Measurements from ENCODE around the gene NCBP3. TPM values are rescaled to one million over a fixed set of nuclear protein-coding genes. Genes with fewer than 3 reads are reported as not detected.

Gene NCBP3
- total and polyA plus RNA-seq, 9 of the 15 experiments (the other 6 are each of a cell fraction or from before 2014, with no cell fraction given), result 3.1 to 25.5 (median 20.5) TPM

DNA sequence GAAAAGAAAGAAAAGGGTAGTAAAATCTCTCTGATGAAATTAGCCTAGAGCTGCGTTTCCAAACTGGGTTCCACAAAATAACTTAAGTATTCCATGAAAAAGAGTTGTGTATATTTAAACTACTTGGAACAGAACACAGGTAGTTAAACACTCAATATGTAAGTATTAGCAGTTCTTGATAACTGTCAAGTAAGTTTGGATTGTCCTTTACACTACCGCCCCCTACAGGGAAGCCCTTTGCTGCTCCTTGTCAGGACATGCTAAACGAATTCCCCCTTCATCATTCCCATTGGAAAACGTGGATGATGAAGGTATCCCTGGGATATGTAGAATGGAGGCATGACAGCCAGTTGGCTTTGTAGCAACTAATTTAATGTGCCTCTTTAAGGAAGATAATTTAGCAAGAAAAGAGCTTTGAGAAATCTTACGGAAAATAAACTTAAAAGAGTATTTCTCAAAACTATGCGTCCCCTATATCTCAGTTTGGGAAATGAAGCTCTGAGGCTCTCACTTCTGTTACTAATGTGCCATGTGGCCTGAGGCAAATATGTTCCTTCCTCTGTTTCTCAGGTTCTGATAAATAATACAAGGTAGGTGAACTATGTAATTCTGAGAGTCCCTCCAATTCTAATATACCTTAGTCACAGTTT lies 18.8 kb downstream of the NCBP3 start:
- 47% methylated on average over 6 of the region's 6 CpGs for WGBS (ENCODE audit: insufficient coverage, low coverage, missing lambda C conversion rate)
- Histone ChIP-seq H3K36me3 (ENCODE audit: control insufficient read depth, insufficient read depth, low read length) (peaks cover 57% of the 10 kb centered on the region), H3K9me1 (ENCODE audit: control insufficient read depth, insufficient read depth, low read length) (no peaks in the 10 kb centered on the region), H3K27ac (ENCODE audit: extremely low read depth, low read depth, low read length) (no peak overlapping the region), H3K27me3 (ENCODE audit: control insufficient read depth in 2 of 2, insufficient read depth in 2 of 2, low read length in 2 of 2) (no peaks in the 10 kb centered on the region), H2AFZ (ENCODE audit: low read depth, low read length) (no peak overlapping the region), H3K4me3 (no peak overlapping the region), H4K20me1 (replicated peaks; ENCODE audit: control insufficient read depth, insufficient read depth, low read length) (no peaks in the 10 kb centered on the region), H3K4me2 (ENCODE audit: insufficient read depth, low read length) (no peak overlapping the region), H3K4me1 (replicated peaks in 1 of 2; ENCODE audit: control insufficient read depth in 2 of 2, insufficient read depth in 2 of 2, low read length in 2 of 2) (no peaks in the 10 kb centered on the region), H3K9me3 (replicated peaks; ENCODE audit: control insufficient read depth, insufficient read depth, low read depth, low read length) (no peaks in the 10 kb centered on the region), H3K9ac (ENCODE audit: insufficient read depth in 1 of 2, low read depth in 2 of 2, low read length in 2 of 2) (no peak overlapping the region), H3K79me2 (ENCODE audit: control insufficient read depth, insufficient read depth, low read length) (no peaks in the 10 kb centered on the region)
- in situ Hi-C loops (cut with MboI), result no loop called here
- intact Hi-C loops (cut with micrococcal nuclease), result loop anchor here (1.0 to 2.0 kb wide), 2 partner anchors 90 to 144 kb away; no protein-coding TSS in a partner anchor
- ChIA-PET CTCF (ENCODE audit: low intra/inter-chr PET ratio) (interaction anchor here (0.6 to 1.5 kb wide), 5 partner anchors 88 to 1208 kb away, joined by 3 to 13 read pairs (median 3); no protein-coding TSS in a partner anchor), POLR2A (interaction anchor here (0.7 kb wide), 1 partner anchor 10 kb away, joined by 3 read pairs; no protein-coding TSS in a partner anchor)
- FAIRE-seq (peak; percentile 37), DNase-seq (ENCODE audit: extremely low read depth in 1 of 4, low spot score in 3 of 4) (peak; percentile 32 to 67 (median 40)), ATAC-seq (peak; percentile 39; the same call in 1 of the 3 replicates)
- no TSS peak for BruUV-seq (replicated peaks)
- TF ChIP-seq RAD21 (CRISPR knock-in tag; conservative IDR thresholded peaks at IDR 0.05 in 1 of 2, IDR thresholded peaks at IDR 0.05 in 1 of 2) (peak; percentile 23 to 58; a peak in 3 of 4 replicates), HNRNPK (IDR thresholded peaks at IDR 0.05; ENCODE audit: low read depth, low read length, poor library complexity, severe bottlenecking) (peak; percentile 69), CHD2 (IDR thresholded peaks at IDR 0.05; ENCODE audit: low read depth, low read length) (no peak), SP2 (IDR thresholded peaks at IDR 0.05; ENCODE audit: extremely low read depth, low read depth, low read length, poor library complexity, severe bottlenecking) (no peak), CREM (IDR thresholded peaks at IDR 0.05; ENCODE audit: low read depth) (no peak)
- TF ChIP-seq, protein P1, sequence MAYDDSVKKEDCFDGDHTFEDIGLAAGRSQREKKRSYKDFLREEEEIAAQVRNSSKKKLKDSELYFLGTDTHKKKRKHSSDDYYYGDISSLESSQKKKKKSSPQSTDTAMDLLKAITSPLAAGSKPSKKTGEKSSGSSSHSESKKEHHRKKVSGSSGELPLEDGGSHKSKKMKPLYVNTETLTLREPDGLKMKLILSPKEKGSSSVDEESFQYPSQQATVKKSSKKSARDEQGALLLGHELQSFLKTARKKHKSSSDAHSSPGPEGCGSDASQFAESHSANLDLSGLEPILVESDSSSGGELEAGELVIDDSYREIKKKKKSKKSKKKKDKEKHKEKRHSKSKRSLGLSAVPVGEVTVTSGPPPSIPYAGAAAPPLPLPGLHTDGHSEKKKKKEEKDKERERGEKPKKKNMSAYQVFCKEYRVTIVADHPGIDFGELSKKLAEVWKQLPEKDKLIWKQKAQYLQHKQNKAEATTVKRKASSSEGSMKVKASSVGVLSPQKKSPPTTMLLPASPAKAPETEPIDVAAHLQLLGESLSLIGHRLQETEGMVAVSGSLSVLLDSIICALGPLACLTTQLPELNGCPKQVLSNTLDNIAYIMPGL (CRISPR knock-in tag; IDR thresholded peaks at IDR 0.05), result no peak
- TF ChIP-seq, protein P2, sequence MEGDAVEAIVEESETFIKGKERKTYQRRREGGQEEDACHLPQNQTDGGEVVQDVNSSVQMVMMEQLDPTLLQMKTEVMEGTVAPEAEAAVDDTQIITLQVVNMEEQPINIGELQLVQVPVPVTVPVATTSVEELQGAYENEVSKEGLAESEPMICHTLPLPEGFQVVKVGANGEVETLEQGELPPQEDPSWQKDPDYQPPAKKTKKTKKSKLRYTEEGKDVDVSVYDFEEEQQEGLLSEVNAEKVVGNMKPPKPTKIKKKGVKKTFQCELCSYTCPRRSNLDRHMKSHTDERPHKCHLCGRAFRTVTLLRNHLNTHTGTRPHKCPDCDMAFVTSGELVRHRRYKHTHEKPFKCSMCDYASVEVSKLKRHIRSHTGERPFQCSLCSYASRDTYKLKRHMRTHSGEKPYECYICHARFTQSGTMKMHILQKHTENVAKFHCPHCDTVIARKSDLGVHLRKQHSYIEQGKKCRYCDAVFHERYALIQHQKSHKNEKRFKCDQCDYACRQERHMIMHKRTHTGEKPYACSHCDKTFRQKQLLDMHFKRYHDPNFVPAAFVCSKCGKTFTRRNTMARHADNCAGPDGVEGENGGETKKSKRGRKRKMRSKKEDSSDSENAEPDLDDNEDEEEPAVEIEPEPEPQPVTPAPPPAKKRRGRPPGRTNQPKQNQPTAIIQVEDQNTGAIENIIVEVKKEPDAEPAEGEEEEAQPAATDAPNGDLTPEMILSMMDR (IDR thresholded peaks at IDR 0.05 in 2 of 3, conservative IDR thresholded peaks at IDR 0.05 in 1 of 3; ENCODE audit: insufficient read depth in 2 of 3, low read depth in 1 of 3, low read length in 3 of 3), result peak; percentile 55 to 69 (median 68)
- TF ChIP-seq, protein P3, sequence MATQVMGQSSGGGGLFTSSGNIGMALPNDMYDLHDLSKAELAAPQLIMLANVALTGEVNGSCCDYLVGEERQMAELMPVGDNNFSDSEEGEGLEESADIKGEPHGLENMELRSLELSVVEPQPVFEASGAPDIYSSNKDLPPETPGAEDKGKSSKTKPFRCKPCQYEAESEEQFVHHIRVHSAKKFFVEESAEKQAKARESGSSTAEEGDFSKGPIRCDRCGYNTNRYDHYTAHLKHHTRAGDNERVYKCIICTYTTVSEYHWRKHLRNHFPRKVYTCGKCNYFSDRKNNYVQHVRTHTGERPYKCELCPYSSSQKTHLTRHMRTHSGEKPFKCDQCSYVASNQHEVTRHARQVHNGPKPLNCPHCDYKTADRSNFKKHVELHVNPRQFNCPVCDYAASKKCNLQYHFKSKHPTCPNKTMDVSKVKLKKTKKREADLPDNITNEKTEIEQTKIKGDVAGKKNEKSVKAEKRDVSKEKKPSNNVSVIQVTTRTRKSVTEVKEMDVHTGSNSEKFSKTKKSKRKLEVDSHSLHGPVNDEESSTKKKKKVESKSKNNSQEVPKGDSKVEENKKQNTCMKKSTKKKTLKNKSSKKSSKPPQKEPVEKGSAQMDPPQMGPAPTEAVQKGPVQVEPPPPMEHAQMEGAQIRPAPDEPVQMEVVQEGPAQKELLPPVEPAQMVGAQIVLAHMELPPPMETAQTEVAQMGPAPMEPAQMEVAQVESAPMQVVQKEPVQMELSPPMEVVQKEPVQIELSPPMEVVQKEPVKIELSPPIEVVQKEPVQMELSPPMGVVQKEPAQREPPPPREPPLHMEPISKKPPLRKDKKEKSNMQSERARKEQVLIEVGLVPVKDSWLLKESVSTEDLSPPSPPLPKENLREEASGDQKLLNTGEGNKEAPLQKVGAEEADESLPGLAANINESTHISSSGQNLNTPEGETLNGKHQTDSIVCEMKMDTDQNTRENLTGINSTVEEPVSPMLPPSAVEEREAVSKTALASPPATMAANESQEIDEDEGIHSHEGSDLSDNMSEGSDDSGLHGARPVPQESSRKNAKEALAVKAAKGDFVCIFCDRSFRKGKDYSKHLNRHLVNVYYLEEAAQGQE (IDR thresholded peaks at IDR 0.05; ENCODE audit: borderline replicate concordance), result peak; percentile 49; the same call in 1 of the 2 replicates
- TF ChIP-seq, protein P3 (CRISPR knock-in tag; IDR thresholded peaks at IDR 0.05; ENCODE audit: low read depth), result no peak
